ENCODE measurements around the gene TMC6.
"Not testable (repeated sequence)": the region's sequence is repeated elsewhere in the genome, so short reads cannot be mapped to it uniquely, and the experiment has no call there.

The TMC6 gene

GRCh38 chr17:78075011-78075410 lies 53.5 kb downstream of the TMC6 start:
- DNase-seq = no peak

DNA sequence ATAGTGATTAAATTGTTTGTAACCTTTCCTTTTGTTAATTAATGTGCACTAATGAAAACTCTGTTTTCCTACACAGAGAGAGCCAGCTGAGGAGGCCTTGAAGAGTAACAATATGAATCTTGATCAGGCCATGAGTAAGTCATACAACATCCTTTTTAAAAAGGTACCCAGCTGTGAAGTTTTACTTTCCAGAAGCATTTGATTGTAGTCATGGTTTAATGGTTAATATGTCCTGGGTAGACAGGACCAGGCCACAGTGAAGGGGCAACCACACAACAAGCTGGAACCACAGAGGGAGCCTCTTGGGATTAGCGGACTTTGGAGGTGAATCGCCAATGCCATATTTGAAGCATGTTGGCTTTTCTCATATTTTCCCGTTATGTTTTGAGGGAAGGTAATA lies 55.6 kb downstream of the TMC6 start:
- no peak for DNase-seq

GRCh38 chr17:78069695-78070094 lies 58.9 kb downstream of the TMC6 start:
- no peak for DNase-seq

GRCh38 chr17:78066976-78067375 lies 61.6 kb downstream of the TMC6 start:
- DNase-seq = not testable (repeated sequence)

GRCh38 chr17:78064708-78065107 lies 63.8 kb downstream of the TMC6 start:
- DNase-seq = no peak

DNA sequence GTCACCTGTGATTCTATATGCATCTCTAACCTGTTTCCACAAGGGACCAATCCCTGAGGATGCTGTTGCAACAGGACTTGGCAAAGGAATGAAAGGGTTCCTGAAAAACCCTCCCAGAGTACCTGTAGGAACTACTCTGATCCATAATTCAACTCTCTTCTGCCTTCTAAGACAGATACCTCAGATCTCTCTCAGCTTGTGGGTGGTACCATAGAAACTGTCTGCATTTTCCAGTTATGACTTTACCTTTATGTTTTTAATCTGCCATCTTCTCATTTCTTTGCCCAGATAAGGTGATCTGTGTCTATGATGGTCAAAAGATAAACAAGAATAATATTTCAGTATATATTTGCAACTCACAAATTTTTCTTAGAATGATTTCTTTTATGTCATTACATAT lies 65.1 kb downstream of the TMC6 start:
- no peak for DNase-seq

DNA sequence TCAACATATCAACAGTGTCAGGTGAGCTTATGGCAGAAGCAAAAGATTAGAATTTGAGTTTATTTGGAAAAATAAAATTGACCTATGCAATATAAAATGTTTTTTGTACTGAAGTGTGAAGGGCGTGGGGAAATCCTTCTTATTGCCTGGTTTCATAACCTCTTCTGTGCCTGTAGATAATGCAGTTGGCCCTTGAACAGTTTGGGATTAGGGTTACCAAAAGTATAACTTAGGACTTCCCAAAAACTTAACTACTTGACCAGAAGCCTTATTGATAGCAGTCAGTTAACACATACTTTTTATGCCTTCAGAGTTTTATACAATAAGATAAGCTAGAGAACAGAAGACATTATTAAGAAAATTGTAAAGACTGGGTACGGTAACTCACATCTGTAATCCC lies 66.0 kb downstream of the TMC6 start:
- DNase-seq = no peak

All from inflammatory macrophage (primary cell).